NCI-H1930 (cell line): Measurements from ENCODE around the gene ABCA7.
A peak's percentile ranks its signal among the peaks of the same experiment; 100 is the strongest.

Source experiments
- DNase-seq, 2 experiments: peaks; one replicate each; lab custom pipeline; 2025; lab: John Stamatoyannopoulos, UW

Gene ABCA7

GRCh38 chr19:1004204-1004802, 35.6 kb upstream of the ABCA7 start:
- DNase-seq = no peak

- DNase-seq = no peak
Measured at GRCh38 chr19:1004803-1005664, 34.9 kb upstream of the ABCA7 start.

GRCh38 chr19:1006711-1007398, 33.1 kb upstream of the ABCA7 start:
- DNase-seq = no peak

GRCh38 chr19:1007399-1008251, 32.3 kb upstream of the ABCA7 start:
- peak; percentile 27 to 35 for DNase-seq

GRCh38 chr19:1008268-1009040, 31.5 kb upstream of the ABCA7 start:
- no peak for DNase-seq

GRCh38 chr19:1009041-1009980, 30.6 kb upstream of the ABCA7 start:
- DNase-seq = no peak

GRCh38 chr19:1009981-1010538, 29.8 kb upstream of the ABCA7 start:
- DNase-seq = no peak

- no peak for DNase-seq
Measured at GRCh38 chr19:1010586-1011510, 29.1 kb upstream of the ABCA7 start.

- DNase-seq = no peak
Measured at GRCh38 chr19:1011831-1012333, 28.0 kb upstream of the ABCA7 start.

GRCh38 chr19:1012334-1012733, 27.6 kb upstream of the ABCA7 start:
- no peak for DNase-seq

- no peak for DNase-seq
Measured at GRCh38 chr19:1013218-1013617, 26.7 kb upstream of the ABCA7 start.

- DNase-seq = no peak
Measured at GRCh38 chr19:1014161-1015060, 25.5 kb upstream of the ABCA7 start.

- DNase-seq = no peak
Measured at GRCh38 chr19:1015061-1015781, 24.7 kb upstream of the ABCA7 start.

- DNase-seq = no peak
Measured at GRCh38 chr19:1015782-1016646, 23.9 kb upstream of the ABCA7 start.

GRCh38 chr19:1016647-1017114, 23.2 kb upstream of the ABCA7 start:
- DNase-seq = no peak
